HepG2 (cell line): ENCODE data around the gene ATG9A. TPM values are rescaled to one million over a fixed set of nuclear protein-coding genes. Genes with fewer than 3 reads are reported as not detected.

Source experiments
- ADNP ChIP-seq: sonication (generic); formaldehyde crosslinking; IDR thresholded peaks from 2 replicates; pipeline ENCODE4 v1.4.0; 2020; ENCODE audit warnings: missing genetic modification reagents
- AHR ChIP-seq: IDR thresholded peaks from 2 replicates; pipeline ENCODE4 v1.6.1; 2018; ENCODE audit warnings: missing genetic modification reagents, missing compliant biosample characterization
- AKAP8 ChIP-seq: sonication (generic); formaldehyde crosslinking; IDR thresholded peaks from 2 replicates; pipeline ENCODE4 v1.5.1; 2020; ENCODE audit warnings: mild to moderate bottlenecking, missing genetic modification reagents
- BORCS8-MEF2B ChIP-seq: sonication (generic); formaldehyde crosslinking; IDR thresholded peaks from 2 replicates; pipeline ENCODE4 v1.8.0; 2022; ENCODE audit warnings: mild to moderate bottlenecking, missing genetic modification reagents
- BRCA1 ChIP-seq: sonication (generic); formaldehyde crosslinking; IDR thresholded peaks from 2 replicates; pipeline ENCODE4 v1.4.0; 2020; ENCODE audit warnings: missing genetic modification reagents
- EP300 ChIP-seq, 3 experiments: sonication (generic) in 1 of 3; formaldehyde crosslinking in 1 of 3; IDR thresholded peaks; 2 replicates each; pipeline versions ENCODE4 v1.5.1 to v1.6.1; 2011 to 2020; ENCODE audit warnings: low read depth in 2 of 3, low read length in 2 of 3, borderline replicate concordance in 1 of 3, improper control_type of control experiment in 1 of 3, mild to moderate bottlenecking in 1 of 3, missing genetic modification reagents in 1 of 3, moderate library complexity in 1 of 3
- HOXA5 ChIP-seq: sonication (generic); formaldehyde crosslinking; IDR thresholded peaks from 2 replicates; pipeline ENCODE4 v1.4.0; 2020; ENCODE audit warnings: missing genetic modification reagents
- JUND ChIP-seq: sonication (generic); formaldehyde crosslinking; IDR thresholded peaks from 2 replicates; pipeline ENCODE4 v1.8.0; 2022; ENCODE audit warnings: mild to moderate bottlenecking, missing genetic modification reagents
- KDM3A ChIP-seq: IDR thresholded peaks from 2 replicates; pipeline ENCODE4 v1.6.1; 2018; ENCODE audit warnings: low read depth, missing compliant biosample characterization
- NFYC ChIP-seq: IDR thresholded peaks from 2 replicates; pipeline ENCODE4 v1.6.1; 2016; ENCODE audit warnings: missing genetic modification reagents, missing compliant biosample characterization
- NR1H2 ChIP-seq: sonication (generic); formaldehyde crosslinking; IDR thresholded peaks from 2 replicates; pipeline ENCODE4 v1.8.1; 2022; ENCODE audit warnings: low read depth, missing genetic modification reagents, borderline replicate concordance
- NR2F2 ChIP-seq: IDR thresholded peaks from 2 replicates; pipeline ENCODE4 v1.6.1; 2012; ENCODE audit warnings: low read depth, inconsistent platforms, borderline replicate concordance
- PBX3 ChIP-seq: sonication (generic); formaldehyde crosslinking; IDR thresholded peaks from 2 replicates; pipeline ENCODE4 v1.8.1; 2023; ENCODE audit warnings: missing genetic modification reagents, inconsistent platforms, borderline replicate concordance
- POLR2AphosphoS5 ChIP-seq: IDR thresholded peaks from 2 replicates; pipeline ENCODE4 v1.6.1; 2012; ENCODE audit warnings: low read depth, low read length
- SIX1 ChIP-seq: sonication (generic); formaldehyde crosslinking; IDR thresholded peaks from 2 replicates; pipeline ENCODE4 v1.4.0; 2020; ENCODE audit warnings: missing genetic modification reagents, borderline replicate concordance
- SSRP1 ChIP-seq: IDR thresholded peaks from 2 replicates; pipeline ENCODE4 v1.6.1; 2016; ENCODE audit warnings: control low read depth
- TBX2 ChIP-seq: sonication (generic); formaldehyde crosslinking; IDR thresholded peaks from 2 replicates; pipeline ENCODE4 v1.5.0; 2020; ENCODE audit warnings: missing genetic modification reagents, mild to moderate bottlenecking, borderline replicate concordance
- ZNF251 ChIP-seq: sonication (generic); formaldehyde crosslinking; IDR thresholded peaks from 2 replicates; pipeline ENCODE4 v1.9.0; 2021; ENCODE audit warnings: mild to moderate bottlenecking, missing genetic modification reagents
- ZNF335 ChIP-seq: sonication (generic); formaldehyde crosslinking; IDR thresholded peaks from 2 replicates; pipeline ENCODE4 v1.4.0; 2020; ENCODE audit warnings: missing genetic modification reagents
- ZNF367 ChIP-seq: sonication (generic); formaldehyde crosslinking; IDR thresholded peaks from 2 replicates; pipeline ENCODE4 v1.4.0; 2020; ENCODE audit warnings: missing genetic modification reagents, borderline replicate concordance
- ZNF501 ChIP-seq: sonication (generic); formaldehyde crosslinking; IDR thresholded peaks from 2 replicates; pipeline ENCODE4 v1.5.1; 2020; ENCODE audit warnings: mild to moderate bottlenecking, moderate library complexity, missing genetic modification reagents
- ZNF576 ChIP-seq: sonication (generic); formaldehyde crosslinking; IDR thresholded peaks from 2 replicates; pipeline ENCODE4 v1.4.0; 2020; ENCODE audit warnings: mild to moderate bottlenecking, missing genetic modification reagents
- ZNF615 ChIP-seq: sonication (generic); formaldehyde crosslinking; IDR thresholded peaks from 2 replicates; pipeline ENCODE4 v1.5.0; 2020; ENCODE audit warnings: mild to moderate bottlenecking, missing genetic modification reagents, borderline replicate concordance
- ZNF770 ChIP-seq: sonication (generic); formaldehyde crosslinking; IDR thresholded peaks from 2 replicates; pipeline ENCODE4 v1.5.0; 2020; ENCODE audit warnings: mild to moderate bottlenecking, missing genetic modification reagents
- polyA plus RNA-seq, 8 experiments: library from polyadenylated mRNA; depleted of rRNA in 3 of 8; stranded (reverse) in 7 of 8; unstranded in 1 of 8; fragments of >200 nt; fragmentation: Illumina TruSeq in 4 of 8; extraction: Trizol in 4 of 8; gene quantifications; 2 replicates each; pipeline versions ENCODE4 v1.2.1 to v1.2.3, GENCODE V29; 2011 to 2016; ENCODE audit warnings: low read depth in 4 of 8, missing spikeins in 1 of 8, mixed read lengths in 1 of 8; ENCODE audit not compliant: insufficient read depth in 1 of 8
- total RNA-seq, 5 experiments: library from RNA; depleted of rRNA; stranded (reverse); fragments of >200 nt; fragmentation: Illumina TruSeq; extraction: Trizol; gene quantifications; 2 replicates each; pipeline ENCODE4 v1.2.3, GENCODE V29; 2016; ENCODE audit warnings: low read depth in 1 of 5
- TF ChIP-seq, protein P1 (sequence below): sonication (generic); formaldehyde crosslinking; IDR thresholded peaks from 2 replicates; pipeline ENCODE4 v1.5.0; 2020; ENCODE audit warnings: missing genetic modification reagents

The ATG9A gene
- total and polyA plus RNA-seq, 2 of the 13 experiments (the other 11 are each of a cell fraction or from before 2014, with no cell fraction given) = 35.0 to 131 TPM

- TF ChIP-seq ZNF576 (CRISPR knock-in tag) (no peak), JUND (no peak), ZNF367 (CRISPR knock-in tag) (no peak), BRCA1 (CRISPR knock-in tag) (no peak), NFYC (CRISPR knock-in tag) (0 out of 2 replicates have a peak, but pooled peaks have one; percentile 7), ZNF335 (CRISPR knock-in tag) (no peak), ZNF501 (CRISPR knock-in tag) (no peak; the same call in 1 of the 2 replicates), SSRP1 (CRISPR knock-in tag) (peak; percentile 97), AHR (CRISPR knock-in tag) (no peak; the same call in 1 of the 2 replicates), SIX1 (CRISPR knock-in tag) (no peak), KDM3A (0 out of 2 replicates have a peak, but pooled peaks have one; percentile 28), HOXA5 (CRISPR knock-in tag) (peak; percentile 16; the same call in 1 of the 2 replicates), TBX2 (CRISPR knock-in tag) (peak; percentile 4; the same call in 1 of the 2 replicates), PBX3 (CRISPR knock-in tag) (no peak), NR1H2 (CRISPR knock-in tag) (no peak), AKAP8 (CRISPR knock-in tag) (0 out of 2 replicates have a peak, but pooled peaks have one; percentile 13), ADNP (CRISPR knock-in tag) (no peak), ZNF251 (CRISPR knock-in tag) (0 out of 2 replicates have a peak, but pooled peaks have one; percentile 44), BORCS8-MEF2B (no peak), POLR2AphosphoS5 (peak; percentile 35), ZNF770 (CRISPR knock-in tag) (no peak), ZNF615 (0 out of 2 replicates have a peak, but pooled peaks have one; percentile 7), EP300 (IDR thresholded peaks at IDR 0.05; ENCODE audit: low read depth in 2 of 2, low read length in 2 of 2) (no peak), EP300 (CRISPR knock-in tag; IDR thresholded peaks at IDR 0.05; ENCODE audit: borderline replicate concordance) (0 out of 2 replicates have a peak, but pooled peaks have one; percentile 23), NR2F2 (0 out of 2 replicates have a peak, but pooled peaks have one; percentile 7)
- TF ChIP-seq, protein P1, sequence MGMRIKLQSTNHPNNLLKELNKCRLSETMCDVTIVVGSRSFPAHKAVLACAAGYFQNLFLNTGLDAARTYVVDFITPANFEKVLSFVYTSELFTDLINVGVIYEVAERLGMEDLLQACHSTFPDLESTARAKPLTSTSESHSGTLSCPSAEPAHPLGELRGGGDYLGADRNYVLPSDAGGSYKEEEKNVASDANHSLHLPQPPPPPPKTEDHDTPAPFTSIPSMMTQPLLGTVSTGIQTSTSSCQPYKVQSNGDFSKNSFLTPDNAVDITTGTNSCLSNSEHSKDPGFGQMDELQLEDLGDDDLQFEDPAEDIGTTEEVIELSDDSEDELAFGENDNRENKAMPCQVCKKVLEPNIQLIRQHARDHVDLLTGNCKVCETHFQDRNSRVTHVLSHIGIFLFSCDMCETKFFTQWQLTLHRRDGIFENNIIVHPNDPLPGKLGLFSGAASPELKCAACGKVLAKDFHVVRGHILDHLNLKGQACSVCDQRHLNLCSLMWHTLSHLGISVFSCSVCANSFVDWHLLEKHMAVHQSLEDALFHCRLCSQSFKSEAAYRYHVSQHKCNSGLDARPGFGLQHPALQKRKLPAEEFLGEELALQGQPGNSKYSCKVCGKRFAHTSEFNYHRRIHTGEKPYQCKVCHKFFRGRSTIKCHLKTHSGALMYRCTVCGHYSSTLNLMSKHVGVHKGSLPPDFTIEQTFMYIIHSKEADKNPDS (CRISPR knock-in tag) = 0 out of 2 replicates have a peak, but pooled peaks have one; percentile 24
Measured at GRCh38 chr2:219207134-219207883, 22.1 kb downstream of the ATG9A start (continued).
